SK-N-SH treated with all-trans-retinoic acid at 6 μM for 48 hours (cell line): ENCODE results near the gene CCDC40.
A peak's percentile ranks its signal among the peaks of the same experiment; 100 is the strongest.

Source experiments
- ATAC-seq: fragments of 200-7000 bp; cut with Tn5 transposase; 3 replicates; pipeline ENCODE4 v1.9.1; 2020; ENCODE audit warnings: mild to moderate bottlenecking, moderate library complexity
- ARNTL ChIP-seq: fragments of 450-650 bp; formaldehyde crosslinking; IDR thresholded peaks from 2 replicates; pipeline ENCODE4 v1.5.0; 2020; ENCODE audit warnings: low read depth, mild to moderate bottlenecking, moderate library complexity, borderline replicate concordance
- BACH2 ChIP-seq: fragments of 250-450 bp; sonication (Bioruptor Pico); IDR thresholded peaks from 2 replicates; pipeline ENCODE4 v1.9.0; 2021; ENCODE audit warnings: mild to moderate bottlenecking, borderline replicate concordance
- CSDC2 ChIP-seq: fragments of 250-450 bp; sonication (Bioruptor Pico); IDR thresholded peaks from 2 replicates; pipeline ENCODE4 v1.5.0; 2020; ENCODE audit warnings: mild to moderate bottlenecking, moderate library complexity
- ESRRG ChIP-seq: fragments of 250-450 bp; sonication (Bioruptor Pico); IDR thresholded peaks from 2 replicates; pipeline ENCODE4 v1.6.1; 2021; ENCODE audit warnings: mild to moderate bottlenecking
- GLIS3 ChIP-seq: fragments of 250-450 bp; sonication (Bioruptor Pico); IDR thresholded peaks from 2 replicates; pipeline ENCODE4 v1.5.0; 2020; ENCODE audit warnings: mild to moderate bottlenecking, moderate library complexity
- ISL1 ChIP-seq: fragments of 250-450 bp; sonication (Bioruptor Pico); IDR thresholded peaks from 2 replicates; pipeline ENCODE4 v2.1.2; 2022; ENCODE audit warnings: mild to moderate bottlenecking, moderate library complexity
- OSR1 ChIP-seq: fragments of 250-450 bp; sonication (Bioruptor Pico); IDR thresholded peaks from 2 replicates; pipeline ENCODE4 v1.8.0; 2022; ENCODE audit warnings: moderate library complexity, mild to moderate bottlenecking, inconsistent platforms
- PPARA ChIP-seq: fragments of 250-450 bp; sonication (Bioruptor Pico); IDR thresholded peaks from 2 replicates; pipeline ENCODE4 v1.5.0; 2020; ENCODE audit warnings: mild to moderate bottlenecking, borderline replicate concordance
- RARB ChIP-seq: fragments of 250-450 bp; sonication (Bioruptor Pico); IDR thresholded peaks from 2 replicates; pipeline ENCODE4 v1.8.0; 2021; ENCODE audit warnings: mild to moderate bottlenecking, moderate library complexity
- SNAI2 ChIP-seq: fragments of 250-450 bp; sonication (Bioruptor Pico); IDR thresholded peaks from 2 replicates; pipeline ENCODE4 v1.5.0; 2020; ENCODE audit warnings: mild to moderate bottlenecking, moderate library complexity
- TCF4 ChIP-seq: fragments of 250-450 bp; sonication (Bioruptor Pico); IDR thresholded peaks from 2 replicates; pipeline ENCODE4 v1.8.0; 2021; ENCODE audit warnings: mild to moderate bottlenecking, moderate library complexity, borderline replicate concordance
- TOX ChIP-seq: fragments of 250-450 bp; sonication (Bioruptor Pico); IDR thresholded peaks from 2 replicates; pipeline ENCODE4 v1.8.0; 2021; ENCODE audit warnings: mild to moderate bottlenecking, moderate library complexity, borderline replicate concordance
- ZC3H10 ChIP-seq: fragments of 250-450 bp; sonication (Bioruptor Pico); IDR thresholded peaks from 2 replicates; pipeline ENCODE4 v1.5.1; 2021; ENCODE audit warnings: mild to moderate bottlenecking, moderate library complexity
- ZFP3 ChIP-seq: fragments of 250-450 bp; sonication (Bioruptor Pico); IDR thresholded peaks from 2 replicates; pipeline ENCODE4 v1.5.0; 2020; ENCODE audit warnings: mild to moderate bottlenecking, moderate library complexity
- ZFP30 ChIP-seq: fragments of 450-650 bp; formaldehyde crosslinking; IDR thresholded peaks from 2 replicates; pipeline ENCODE4 v1.5.0; 2022; ENCODE audit warnings: mild to moderate bottlenecking, moderate library complexity
- ZNF565 ChIP-seq: fragments of 450-650 bp; formaldehyde crosslinking; conservative IDR thresholded peaks from 2 replicates; pipeline ENCODE4 v1.5.0; 2020; ENCODE audit warnings: low read depth, mild to moderate bottlenecking, moderate library complexity
- ZNF70 ChIP-seq: fragments of 450-650 bp; formaldehyde crosslinking; IDR thresholded peaks from 2 replicates; pipeline ENCODE4 v1.5.0; 2020; ENCODE audit warnings: mild to moderate bottlenecking, moderate library complexity
- ZNF8 ChIP-seq: fragments of 450-650 bp; formaldehyde crosslinking; IDR thresholded peaks from 2 replicates; pipeline ENCODE4 v1.5.0; 2020; ENCODE audit warnings: mild to moderate bottlenecking, moderate library complexity
- TF ChIP-seq, protein P1 (sequence below): fragments of 250-450 bp; sonication (Bioruptor Pico); IDR thresholded peaks from 2 replicates; pipeline ENCODE4 v1.5.0; 2020; ENCODE audit warnings: mild to moderate bottlenecking, moderate library complexity
- TF ChIP-seq, protein P2 (sequence below): fragments of 250-450 bp; sonication (Bioruptor Pico); IDR thresholded peaks from 2 replicates; pipeline ENCODE4 v1.8.0; 2020; ENCODE audit warnings: mild to moderate bottlenecking, moderate library complexity, borderline replicate concordance
- TF ChIP-seq, protein P3 (sequence below): fragments of 250-450 bp; sonication (Bioruptor Pico); IDR thresholded peaks from 2 replicates; pipeline ENCODE4 v1.5.1; 2020; ENCODE audit warnings: low read depth, mild to moderate bottlenecking, moderate library complexity
- TF ChIP-seq, protein P4 (sequence below): fragments of 250-450 bp; sonication (Bioruptor Pico); IDR thresholded peaks from 2 replicates; pipeline ENCODE4 v1.8.0; 2021; ENCODE audit warnings: low read depth, mild to moderate bottlenecking, moderate library complexity, borderline replicate concordance
- TF ChIP-seq, protein P5 (sequence below): fragments of 250-450 bp; sonication (Bioruptor Pico); IDR thresholded peaks from 2 replicates; pipeline ENCODE4 v1.5.1; 2021; ENCODE audit warnings: mild to moderate bottlenecking, moderate library complexity

Gene CCDC40

DNA sequence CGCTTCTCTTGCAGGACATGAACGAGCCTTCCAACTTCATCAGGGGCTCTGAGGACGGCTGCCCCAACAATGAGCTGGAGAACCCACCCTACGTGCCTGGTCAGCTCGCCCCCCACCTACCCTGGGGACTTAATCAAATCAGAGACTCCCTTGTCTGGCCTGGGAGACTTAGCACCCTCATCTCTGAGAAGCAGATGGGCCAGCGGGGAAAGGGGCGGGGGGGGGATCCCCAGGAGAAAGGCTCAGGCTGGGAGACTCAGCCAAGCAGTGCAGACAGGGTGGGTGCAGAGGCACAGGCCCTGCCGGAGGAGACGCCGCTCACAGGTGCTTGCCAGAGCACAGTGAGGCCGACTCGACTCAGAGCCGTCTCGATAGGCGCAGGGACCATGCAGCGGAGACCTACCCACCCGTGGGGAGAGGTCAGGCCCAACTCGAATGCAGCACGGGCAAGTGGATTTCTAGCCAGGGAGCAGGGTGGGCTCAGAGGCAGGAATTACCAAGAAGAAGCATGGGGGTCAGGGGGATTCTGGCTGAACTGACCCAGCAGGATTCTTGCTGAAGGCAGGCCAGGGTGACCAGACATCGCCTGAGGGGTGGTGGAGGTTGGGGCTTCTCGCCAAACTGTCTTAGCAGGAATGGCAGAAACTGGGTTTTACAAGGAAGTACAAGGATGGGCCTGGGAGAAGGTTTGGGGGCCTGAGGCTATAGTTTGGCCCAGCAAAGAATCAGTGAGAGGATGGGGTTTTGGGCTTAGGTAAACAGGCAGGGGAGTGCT, 74.7 kb downstream of the CCDC40 start:
- ATAC-seq, result no peak
- TF ChIP-seq ESRRG (CRISPR knock-in tag) (no peak), TOX (CRISPR knock-in tag) (no peak), BACH2 (CRISPR knock-in tag) (no peak), ZNF70 (CRISPR knock-in tag) (no peak), OSR1 (CRISPR knock-in tag) (no peak), CSDC2 (CRISPR knock-in tag) (no peak), GLIS3 (CRISPR knock-in tag) (no peak), ZC3H10 (no peak), SNAI2 (CRISPR knock-in tag) (no peak), ZNF8 (CRISPR knock-in tag) (no peak), ISL1 (CRISPR knock-in tag) (no peak), RARB (CRISPR knock-in tag) (no peak), ARNTL (CRISPR knock-in tag) (no peak), ZNF565 (no peak), ZFP3 (CRISPR knock-in tag) (no peak)
- TF ChIP-seq, protein P1, sequence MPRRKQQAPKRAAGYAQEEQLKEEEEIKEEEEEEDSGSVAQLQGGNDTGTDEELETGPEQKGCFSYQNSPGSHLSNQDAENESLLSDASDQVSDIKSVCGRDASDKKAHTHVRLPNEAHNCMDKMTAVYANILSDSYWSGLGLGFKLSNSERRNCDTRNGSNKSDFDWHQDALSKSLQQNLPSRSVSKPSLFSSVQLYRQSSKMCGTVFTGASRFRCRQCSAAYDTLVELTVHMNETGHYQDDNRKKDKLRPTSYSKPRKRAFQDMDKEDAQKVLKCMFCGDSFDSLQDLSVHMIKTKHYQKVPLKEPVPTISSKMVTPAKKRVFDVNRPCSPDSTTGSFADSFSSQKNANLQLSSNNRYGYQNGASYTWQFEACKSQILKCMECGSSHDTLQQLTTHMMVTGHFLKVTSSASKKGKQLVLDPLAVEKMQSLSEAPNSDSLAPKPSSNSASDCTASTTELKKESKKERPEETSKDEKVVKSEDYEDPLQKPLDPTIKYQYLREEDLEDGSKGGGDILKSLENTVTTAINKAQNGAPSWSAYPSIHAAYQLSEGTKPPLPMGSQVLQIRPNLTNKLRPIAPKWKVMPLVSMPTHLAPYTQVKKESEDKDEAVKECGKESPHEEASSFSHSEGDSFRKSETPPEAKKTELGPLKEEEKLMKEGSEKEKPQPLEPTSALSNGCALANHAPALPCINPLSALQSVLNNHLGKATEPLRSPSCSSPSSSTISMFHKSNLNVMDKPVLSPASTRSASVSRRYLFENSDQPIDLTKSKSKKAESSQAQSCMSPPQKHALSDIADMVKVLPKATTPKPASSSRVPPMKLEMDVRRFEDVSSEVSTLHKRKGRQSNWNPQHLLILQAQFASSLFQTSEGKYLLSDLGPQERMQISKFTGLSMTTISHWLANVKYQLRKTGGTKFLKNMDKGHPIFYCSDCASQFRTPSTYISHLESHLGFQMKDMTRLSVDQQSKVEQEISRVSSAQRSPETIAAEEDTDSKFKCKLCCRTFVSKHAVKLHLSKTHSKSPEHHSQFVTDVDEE, result no peak
- TF ChIP-seq, protein P2, sequence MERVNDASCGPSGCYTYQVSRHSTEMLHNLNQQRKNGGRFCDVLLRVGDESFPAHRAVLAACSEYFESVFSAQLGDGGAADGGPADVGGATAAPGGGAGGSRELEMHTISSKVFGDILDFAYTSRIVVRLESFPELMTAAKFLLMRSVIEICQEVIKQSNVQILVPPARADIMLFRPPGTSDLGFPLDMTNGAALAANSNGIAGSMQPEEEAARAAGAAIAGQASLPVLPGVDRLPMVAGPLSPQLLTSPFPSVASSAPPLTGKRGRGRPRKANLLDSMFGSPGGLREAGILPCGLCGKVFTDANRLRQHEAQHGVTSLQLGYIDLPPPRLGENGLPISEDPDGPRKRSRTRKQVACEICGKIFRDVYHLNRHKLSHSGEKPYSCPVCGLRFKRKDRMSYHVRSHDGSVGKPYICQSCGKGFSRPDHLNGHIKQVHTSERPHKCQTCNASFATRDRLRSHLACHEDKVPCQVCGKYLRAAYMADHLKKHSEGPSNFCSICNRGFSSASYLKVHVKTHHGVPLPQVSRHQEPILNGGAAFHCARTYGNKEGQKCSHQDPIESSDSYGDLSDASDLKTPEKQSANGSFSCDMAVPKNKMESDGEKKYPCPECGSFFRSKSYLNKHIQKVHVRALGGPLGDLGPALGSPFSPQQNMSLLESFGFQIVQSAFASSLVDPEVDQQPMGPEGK (CRISPR knock-in tag), result no peak
- TF ChIP-seq, protein P3, sequence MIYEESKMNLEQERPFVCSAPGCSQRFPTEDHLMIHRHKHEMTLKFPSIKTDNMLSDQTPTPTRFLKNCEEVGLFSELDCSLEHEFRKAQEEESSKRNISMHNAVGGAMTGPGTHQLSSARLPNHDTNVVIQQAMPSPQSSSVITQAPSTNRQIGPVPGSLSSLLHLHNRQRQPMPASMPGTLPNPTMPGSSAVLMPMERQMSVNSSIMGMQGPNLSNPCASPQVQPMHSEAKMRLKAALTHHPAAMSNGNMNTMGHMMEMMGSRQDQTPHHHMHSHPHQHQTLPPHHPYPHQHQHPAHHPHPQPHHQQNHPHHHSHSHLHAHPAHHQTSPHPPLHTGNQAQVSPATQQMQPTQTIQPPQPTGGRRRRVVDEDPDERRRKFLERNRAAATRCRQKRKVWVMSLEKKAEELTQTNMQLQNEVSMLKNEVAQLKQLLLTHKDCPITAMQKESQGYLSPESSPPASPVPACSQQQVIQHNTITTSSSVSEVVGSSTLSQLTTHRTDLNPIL (CRISPR knock-in tag), result no peak
- TF ChIP-seq, protein P4, sequence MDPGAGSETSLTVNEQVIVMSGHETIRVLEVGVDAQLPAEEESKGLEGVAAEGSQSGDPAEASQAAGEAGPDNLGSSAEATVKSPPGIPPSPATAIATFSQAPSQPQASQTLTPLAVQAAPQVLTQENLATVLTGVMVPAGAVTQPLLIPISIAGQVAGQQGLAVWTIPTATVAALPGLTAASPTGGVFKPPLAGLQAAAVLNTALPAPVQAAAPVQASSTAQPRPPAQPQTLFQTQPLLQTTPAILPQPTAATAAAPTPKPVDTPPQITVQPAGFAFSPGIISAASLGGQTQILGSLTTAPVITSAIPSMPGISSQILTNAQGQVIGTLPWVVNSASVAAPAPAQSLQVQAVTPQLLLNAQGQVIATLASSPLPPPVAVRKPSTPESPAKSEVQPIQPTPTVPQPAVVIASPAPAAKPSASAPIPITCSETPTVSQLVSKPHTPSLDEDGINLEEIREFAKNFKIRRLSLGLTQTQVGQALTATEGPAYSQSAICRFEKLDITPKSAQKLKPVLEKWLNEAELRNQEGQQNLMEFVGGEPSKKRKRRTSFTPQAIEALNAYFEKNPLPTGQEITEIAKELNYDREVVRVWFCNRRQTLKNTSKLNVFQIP (CRISPR knock-in tag), result no peak
- TF ChIP-seq, protein P5, sequence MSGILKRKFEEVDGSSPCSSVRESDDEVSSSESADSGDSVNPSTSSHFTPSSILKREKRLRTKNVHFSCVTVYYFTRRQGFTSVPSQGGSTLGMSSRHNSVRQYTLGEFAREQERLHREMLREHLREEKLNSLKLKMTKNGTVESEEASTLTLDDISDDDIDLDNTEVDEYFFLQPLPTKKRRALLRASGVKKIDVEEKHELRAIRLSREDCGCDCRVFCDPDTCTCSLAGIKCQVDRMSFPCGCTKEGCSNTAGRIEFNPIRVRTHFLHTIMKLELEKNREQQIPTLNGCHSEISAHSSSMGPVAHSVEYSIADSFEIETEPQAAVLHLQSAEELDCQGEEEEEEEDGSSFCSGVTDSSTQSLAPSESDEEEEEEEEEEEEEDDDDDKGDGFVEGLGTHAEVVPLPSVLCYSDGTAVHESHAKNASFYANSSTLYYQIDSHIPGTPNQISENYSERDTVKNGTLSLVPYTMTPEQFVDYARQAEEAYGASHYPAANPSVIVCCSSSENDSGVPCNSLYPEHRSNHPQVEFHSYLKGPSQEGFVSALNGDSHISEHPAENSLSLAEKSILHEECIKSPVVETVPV (CRISPR knock-in tag), result no peak

DNA sequence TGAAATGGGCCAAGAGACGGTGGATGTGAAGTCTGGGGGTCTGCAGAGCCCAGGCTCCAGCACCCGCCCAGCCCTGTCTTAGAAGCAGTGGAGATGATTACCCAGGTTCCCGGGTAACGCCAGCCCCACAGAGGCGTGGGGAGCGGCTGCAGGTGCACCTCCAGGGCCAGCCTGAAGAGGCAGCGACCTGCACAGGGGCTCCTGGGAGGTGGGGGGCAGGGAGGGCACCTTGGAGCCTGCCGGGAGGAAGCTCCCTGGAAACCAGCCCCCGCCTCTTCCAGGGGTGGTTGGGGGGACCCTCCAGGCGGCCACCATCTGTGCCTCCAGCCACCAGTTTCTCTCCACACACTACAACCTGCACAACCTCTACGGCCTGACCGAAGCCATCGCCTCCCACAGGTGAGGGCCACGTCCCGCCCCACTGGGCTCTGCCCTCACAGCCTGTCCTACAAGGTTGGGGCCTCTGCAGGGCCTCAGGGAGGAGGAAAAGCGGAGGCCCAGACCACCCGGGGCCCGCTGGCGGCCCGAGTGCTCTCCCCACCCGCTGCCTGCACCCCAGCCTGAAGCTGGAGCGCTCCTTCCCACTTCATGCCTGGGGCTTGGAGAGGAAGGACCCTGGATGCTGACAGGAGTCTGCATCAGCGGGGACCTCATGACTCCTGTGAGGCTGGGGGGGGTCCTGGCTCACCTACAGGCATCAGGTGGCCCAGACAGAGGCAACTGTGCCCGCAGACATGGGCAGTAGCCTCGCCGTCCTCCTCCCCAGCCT, 75.4 kb downstream of the CCDC40 start:
- peak; percentile 28 for ATAC-seq
- TF ChIP-seq ZNF70 (CRISPR knock-in tag) (no peak), RARB (CRISPR knock-in tag) (no peak), PPARA (CRISPR knock-in tag) (no peak), ESRRG (CRISPR knock-in tag) (no peak), ZFP30 (CRISPR knock-in tag) (no peak), TCF4 (no peak)
- TF ChIP-seq, protein P2 (CRISPR knock-in tag), result no peak
- TF ChIP-seq, protein P1, result no peak
- TF ChIP-seq, protein P3 (CRISPR knock-in tag), result no peak
